HG02970 (cell line): ENCODE measurements around the gene RUSC1.
A peak's percentile ranks its signal among the peaks of the same experiment; 100 is the strongest.

Experiments used
- ATAC-seq: cut with Tn5 transposase; IDR thresholded peaks from one replicate; pipeline ENCODE4 v1.9.1; 2021; ENCODE audit warnings: mild to moderate bottlenecking, moderate library complexity, moderate number of reproducible peaks; ENCODE audit not compliant: unreplicated experiment, low FRiP score

RUSC1 gene

DNA sequence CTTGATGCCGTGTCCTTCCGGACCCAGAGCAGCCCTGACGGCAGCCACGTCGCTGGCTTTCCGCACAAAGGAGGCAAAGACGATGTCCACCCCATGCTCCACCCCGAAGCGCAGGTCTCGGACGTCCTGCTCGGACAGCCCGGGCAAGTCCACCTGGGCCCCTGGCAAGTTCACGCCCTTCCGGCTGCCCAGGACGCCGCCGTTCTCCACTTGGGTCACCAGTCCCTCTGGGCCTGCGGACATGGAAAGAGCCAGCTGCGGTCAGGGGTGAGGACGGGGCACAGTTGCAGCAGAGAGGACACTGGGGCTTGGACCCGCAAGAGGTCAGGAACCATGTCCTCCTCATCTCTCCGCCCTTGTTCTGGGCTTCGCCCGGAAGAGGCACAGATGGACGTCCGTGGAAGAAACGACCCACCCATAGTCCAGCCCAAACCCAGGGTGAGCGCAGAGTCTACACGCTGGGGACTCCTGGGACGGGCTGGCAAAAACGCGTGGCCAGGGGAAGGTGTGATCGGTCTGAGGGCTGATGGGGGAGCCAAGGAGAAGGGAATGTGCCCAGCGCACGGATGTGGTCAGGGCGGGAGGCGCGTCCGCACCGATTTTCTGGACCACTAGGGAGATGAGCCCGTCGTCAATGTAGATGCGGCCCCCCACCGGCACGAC is 26.0 kb upstream of the RUSC1 start:
- ATAC-seq, result no peak

DNA sequence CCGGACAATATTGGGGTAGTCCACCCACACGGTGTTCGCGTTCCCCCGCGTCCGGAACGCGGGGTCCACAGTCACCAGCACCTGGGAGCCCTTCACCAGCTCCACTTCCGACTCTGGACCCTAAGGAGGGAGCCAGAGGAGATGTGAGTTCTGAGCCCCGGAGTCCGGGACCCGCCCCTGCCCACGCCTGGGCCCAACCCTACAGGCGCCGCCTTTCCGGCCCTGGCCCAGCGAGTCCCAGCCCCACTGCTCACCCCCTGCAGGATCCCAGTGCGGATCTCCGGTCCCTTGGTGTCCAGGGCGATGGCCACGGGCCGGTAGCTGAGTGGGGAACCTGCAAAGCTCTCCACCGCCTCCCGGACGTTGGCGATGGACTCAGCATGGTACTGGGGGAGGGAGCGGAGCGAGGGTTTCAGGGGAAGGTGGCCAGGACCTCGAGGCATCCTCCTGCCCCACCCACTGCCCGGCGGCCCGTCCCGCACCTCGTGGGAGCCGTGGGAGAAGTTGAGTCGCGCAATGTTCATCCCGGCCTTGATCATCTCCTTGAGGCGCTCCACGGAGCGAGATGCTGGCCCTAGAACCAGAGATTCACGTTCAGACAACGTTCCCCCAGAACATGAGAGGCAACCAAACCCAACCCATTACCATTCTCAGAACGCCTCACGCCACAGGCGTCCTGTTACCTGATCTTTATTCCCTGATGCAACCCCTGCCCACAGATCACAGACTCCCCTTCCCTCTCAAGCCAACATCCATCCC is 25.3 kb upstream of the RUSC1 start:
- ATAC-seq, result no peak

DNA sequence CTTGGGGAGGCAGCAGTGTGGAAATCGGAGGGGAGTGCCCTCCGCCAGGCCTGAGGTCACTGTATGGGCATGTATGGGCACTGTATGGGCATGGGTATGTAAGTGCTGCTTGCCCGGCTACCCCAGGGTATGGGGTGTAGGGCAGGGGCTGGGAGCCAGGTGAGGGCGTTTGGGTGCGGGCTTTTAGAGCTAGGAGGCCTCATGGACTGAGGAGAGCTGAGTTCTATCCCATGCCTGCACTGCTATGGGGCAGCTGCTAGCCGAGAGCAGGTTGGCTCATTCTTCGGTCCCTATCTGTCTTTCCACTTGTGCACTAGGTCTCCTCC is 24.8 kb upstream of the RUSC1 start:
- ATAC-seq, result no peak

DNA sequence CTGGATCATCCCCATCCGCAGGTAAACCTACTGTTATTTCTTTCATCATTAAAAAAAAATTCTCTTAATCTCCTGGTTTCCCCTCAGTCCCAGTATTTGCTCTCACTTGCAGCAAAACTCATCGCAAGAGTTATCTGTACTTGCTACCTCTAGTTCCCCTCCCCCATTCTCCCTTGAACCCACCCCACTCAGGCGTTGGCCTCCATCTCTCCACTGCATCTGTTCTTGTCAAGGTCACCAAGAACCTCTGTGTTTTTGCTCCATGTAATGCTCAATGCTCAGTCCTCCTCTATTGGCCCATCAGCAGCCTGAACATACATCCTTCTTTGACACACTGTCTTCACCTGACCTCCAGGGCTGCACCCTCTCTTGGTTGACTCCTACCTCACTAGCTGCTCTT is 24.0 kb upstream of the RUSC1 start:
- ATAC-seq, result no peak

DNA sequence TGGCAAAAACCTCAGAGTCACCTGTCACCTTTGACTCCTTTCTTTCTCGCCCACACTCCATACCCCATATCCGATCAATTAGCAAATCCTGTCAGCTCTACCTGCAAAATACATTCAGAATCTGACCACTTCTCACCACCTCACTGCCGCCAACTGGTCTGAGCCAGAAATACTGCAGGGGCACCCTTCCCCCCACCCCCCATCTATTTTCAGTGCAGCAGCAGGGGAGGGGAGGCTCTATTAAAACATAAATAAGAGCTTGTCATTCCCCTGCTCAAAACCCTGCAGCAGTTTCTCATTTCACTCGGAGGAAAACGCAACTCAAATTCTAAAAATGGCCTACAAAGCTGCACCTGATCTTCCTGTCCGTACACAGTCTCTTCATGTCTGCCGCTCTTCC is 23.3 kb upstream of the RUSC1 start:
- no peak for ATAC-seq

DNA sequence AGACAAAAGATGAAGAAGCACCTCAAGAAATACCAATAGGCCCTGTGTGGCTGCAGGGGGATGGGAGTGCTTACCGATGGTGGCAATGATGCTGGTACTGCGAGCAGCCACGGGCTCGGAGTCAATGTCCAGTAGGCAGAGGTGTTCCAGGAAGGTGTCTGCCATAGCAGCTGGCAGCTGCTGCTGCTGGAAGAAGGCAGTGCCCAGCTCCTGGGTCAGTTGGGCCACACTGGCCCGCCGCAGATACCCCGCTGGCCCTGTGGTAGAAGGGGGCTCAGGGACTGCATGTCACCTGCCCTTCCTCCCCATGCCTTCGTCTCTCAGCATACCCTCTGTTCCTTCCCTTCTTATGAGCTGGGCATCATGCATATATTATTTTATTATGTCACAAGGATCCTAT is 20.7 kb upstream of the RUSC1 start:
- no peak for ATAC-seq

DNA sequence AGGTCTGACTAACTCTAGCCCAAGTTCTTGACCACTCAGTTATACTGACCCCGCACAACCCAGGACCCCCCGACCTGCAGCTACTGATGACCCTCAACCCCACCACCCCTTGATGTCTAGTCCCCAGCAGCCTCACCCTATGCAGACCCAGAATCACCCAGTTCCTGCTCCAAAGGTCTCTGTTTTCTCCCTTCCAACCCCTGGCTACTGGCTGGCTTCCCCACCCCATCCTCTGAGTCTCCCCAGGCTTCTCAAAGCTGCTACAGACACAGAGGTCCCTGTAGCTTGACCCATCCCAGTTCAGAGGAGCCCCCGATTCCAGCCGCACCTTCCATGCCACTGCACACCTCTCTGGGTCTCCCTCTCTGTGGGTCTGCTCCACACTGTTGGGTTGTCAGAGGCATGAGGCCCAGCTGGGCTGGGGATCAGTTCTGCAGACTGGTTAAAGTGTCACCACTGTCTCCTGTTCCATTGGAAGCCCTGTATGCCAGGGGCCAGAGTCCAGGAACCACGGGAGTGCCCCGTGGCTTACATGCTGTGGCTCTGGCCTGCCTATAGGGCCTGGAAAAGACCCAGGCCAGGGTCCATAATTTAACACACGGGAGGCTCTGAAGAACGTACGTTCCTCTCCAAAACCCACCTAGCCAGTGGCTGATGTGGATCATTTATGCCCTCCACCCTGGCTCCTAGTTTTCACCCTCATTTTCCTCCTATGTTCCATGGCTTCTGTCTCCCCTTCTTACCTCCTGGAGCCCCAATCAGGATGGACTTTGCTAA is 20.0 kb upstream of the RUSC1 start:
- no peak for ATAC-seq

DNA sequence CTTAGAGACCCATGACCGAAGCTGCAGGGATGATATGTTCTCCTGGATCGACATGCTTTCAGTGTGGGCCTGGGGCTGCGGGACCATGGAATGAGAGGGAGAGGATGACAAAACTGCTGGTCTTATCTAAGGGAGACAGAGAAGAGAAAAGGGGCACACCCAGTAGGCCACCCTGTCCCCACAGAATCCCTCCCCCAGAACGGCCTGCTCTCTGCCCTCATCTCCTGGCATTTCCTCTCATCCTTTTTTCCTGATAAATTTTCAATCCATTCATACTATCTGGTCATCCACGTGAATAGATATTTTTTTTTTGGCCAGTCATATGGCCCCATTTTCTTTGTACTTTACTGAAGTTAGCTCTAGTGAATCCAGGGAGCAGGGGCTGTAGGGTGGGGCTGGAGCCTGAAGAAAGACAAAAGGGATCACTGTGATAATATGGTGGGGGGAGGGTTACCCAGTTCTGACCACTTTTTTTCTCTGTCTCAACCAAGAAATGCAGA is 19.3 kb upstream of the RUSC1 start, which contains the start of gene PKLR:
Gene PKLR, minus strand, starts transcription at position 97 of the 500 bp plus-strand sequence. Its CDS starts 43 bp downstream, at position 54.
- no peak for ATAC-seq

DNA sequence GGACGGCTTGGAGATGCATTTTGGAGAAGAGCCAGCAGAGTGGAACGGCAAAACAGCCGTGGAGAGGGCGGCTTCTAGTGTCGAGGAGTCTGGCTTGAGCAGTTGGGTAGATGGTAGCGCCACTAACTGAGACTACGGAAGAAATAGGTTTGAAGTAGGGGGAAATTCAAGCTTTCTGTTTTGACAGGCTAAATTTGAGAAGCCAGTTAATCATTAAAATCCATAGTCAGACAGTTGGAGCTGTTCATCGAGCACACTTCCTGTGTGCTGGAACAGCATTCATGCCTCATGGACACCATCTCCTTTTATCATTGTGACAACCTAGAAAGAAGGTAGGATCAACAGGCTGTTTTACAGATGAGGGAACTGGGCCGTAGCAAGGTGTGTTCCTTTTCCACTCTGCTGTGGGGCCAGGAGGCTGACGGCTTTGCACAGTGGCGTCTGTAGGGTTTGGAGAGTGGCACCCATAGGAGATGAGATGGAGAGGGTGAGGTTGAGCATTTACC is 16.1 kb upstream of the RUSC1 start:
- no peak for ATAC-seq

DNA sequence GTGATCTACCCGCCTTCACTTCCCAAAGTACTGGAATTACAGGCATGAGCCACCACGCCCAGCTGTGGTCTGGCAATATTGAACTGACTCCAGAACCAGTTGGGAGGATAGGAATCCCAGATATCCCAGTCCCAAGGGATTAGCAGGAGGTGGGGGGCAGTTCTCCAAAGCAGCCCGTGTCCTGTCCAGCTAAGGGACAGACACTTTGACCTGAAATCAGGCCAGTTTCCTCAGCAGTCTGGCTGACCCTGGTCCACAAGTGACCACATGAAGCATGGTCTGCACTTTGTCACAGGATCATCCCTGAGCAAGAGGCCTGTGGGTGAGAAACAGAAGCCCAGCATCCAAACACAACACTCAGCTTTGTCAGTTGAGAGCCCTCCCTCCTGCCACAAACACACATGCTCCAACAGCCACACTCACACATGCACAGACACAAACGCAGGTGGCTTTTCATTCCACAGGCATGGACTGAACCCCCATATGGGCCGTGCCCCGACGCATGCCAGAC is 14.8 kb upstream of the RUSC1 start:
- no peak for ATAC-seq

DNA sequence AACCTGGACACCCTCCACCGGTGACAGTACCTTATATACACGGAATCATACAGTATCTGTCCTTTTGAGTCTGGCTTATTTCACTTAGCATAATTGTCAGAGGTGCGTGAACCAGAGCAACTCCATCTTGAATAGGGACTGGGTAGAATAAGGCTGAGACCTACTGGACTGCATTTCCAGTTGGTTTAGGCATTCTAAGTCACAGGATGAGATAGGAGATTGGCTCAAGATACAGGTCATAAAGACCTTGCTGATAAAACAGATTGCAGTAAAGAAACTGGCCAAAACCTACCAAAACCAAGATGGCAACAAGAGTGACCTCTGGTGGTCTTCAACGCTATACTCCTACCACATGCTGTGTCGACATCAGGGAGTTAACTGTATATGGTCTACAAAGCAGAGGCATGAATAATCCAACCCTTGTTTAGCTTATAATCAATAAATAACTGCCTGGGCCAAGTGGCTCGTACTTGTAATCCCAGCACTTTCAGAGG is 13.4 kb upstream of the RUSC1 start:
- ATAC-seq, result no peak

DNA sequence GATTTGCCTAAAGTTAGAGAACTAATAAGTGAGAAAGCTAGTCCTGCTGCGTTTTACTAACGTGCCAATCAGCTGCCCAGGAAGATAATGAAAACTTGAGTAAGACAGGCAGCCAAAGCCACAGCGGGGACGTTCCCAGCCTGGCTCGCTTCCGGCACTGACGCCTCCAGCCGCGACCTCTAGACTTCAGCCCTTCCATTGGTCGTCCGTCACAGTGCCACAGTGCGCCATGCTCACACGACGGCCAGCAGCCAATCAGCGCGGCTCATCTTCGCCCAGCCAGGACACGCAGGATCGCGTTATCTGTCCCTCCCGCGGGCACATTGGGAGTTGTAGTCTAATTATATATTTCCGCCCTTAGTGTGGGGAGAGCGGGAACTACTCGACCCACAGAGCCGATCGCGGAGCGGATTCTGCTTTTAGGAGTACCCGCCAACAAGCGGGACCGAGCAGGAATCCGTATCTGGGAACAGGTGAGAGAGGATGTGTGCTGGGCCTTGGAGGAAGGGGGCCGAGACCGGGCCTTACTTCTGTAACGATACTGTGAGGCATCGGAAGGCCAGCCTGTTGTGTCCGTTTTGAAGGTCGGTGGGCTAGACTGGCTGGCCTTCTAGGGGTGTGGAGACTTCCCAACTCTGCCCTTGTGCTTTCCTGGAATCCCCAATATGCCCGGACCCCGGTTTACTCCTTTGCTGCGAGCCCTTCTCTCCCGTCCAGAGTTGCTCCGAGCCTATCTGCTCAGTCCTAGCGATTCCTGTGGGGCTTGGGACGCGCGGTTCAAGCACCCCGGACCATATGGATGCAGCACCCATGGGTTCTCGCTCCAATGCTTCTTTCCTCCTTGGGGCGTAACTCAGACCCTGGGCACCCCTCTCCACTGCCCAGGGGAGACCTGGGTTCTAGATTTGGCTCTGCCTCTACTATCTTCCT is 11.9 kb upstream of the RUSC1 start, which contains the start of gene FDPS:
Gene FDPS, plus strand, starts transcription at position 374 of the 930 bp plus-strand sequence. CDS start 924 bp downstream, outside the sequence.
- ATAC-seq, result peak; percentile 87

DNA sequence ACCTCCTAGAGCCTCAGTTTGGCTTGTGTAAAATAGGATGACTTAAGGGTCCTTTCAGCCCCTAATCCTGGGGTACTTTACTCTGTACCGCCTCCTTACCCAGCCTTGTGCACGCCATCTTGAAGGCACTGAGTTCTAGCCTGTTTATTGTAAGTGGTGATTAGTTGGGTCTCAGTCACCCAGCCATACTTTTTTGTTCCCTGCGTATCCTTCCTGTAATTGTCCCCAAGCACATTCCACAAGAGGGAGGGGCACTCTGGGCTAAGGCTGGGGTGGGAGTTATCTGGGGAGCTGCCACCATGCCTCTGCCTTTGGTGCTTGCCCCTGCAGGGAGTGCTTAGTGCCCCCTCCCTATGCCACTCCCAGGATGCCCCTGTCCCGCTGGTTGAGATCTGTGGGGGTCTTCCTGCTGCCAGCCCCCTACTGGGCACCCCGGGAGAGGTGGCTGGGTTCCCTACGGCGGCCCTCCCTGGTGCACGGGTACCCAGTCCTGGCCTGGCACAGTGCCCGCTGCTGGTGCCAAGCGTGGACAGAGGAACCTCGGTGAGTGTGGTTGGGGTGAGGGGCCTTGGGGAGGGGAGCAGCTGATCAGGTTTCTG is 11.2 kb upstream of the RUSC1 start:
- ATAC-seq, result no peak

DNA sequence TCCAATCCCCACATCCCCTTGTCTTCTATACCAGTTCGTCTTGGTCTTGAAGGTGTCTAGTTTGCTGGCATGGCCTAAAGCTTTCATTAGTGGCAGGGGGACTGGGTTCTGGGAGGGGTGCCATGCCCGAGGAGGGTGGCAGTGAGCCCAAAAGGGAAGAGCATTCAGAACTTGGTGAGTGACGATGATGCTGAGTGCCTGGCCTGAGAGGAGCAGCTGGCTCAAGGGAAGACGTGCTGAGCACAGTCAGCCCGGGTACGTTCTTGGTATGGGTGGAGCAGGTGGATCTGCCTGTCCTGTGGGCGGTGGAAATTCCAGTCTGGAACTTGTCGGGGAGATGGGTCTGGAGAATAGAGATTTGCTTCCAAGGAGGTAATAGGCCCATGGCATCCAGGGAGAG is 7.4 kb upstream of the RUSC1 start:
- ATAC-seq, result no peak

DNA sequence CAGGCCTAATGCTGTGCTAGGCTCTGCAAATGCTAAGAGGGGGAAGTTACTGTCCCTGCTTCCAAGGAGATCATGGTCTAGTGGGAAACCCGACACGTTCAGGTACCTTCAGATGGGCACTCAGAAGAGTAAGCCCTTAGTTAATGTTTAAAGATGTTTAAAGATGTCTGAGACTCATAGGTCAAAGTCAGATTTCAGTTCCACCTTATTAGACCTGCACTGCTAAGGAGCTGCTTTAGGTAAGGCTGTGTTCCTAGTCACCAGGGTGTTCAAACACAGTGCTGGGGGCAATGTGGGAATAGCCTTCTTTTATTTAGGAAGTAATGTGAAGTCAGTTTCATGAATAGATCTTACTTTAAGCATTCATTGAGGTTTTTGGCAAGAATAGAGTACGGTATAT is 3.8 kb upstream of the RUSC1 start:
- ATAC-seq, result no peak

DNA sequence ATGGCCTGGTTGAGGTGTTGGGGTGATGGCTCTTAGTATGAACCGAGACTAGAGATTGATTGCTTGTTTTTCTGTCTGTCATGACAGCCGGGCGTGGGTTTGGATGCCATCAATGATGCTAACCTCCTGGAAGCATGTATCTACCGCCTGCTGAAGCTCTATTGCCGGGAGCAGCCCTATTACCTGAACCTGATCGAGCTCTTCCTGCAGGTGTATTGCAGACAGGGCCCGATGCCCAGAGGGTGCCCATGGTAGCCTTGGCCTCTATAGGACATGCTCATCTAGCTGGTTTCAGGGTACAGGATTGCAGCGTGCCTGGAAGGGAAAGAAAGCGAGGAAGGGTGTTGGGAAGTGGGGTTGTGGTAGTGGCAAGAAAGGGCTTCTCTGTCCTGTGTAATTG is 2.6 kb upstream of the RUSC1 start:
- ATAC-seq, result no peak

DNA sequence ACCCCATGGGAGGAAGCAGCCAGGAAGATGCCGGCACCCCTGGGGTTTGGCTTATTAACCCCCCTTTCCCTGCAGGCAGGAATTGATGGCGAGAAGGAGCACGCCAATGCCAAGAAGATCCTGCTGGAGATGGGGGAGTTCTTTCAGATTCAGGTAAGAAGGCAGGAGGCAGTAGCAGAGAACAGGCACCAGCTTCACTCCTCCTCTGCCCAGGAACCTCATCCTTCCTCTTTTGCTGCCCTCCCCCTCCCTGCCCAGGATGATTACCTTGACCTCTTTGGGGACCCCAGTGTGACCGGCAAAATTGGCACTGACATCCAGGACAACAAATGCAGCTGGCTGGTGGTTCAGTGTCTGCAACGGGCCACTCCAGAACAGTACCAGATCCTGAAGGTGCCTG is 1.2 kb upstream of the RUSC1 start:
- no peak for ATAC-seq

DNA sequence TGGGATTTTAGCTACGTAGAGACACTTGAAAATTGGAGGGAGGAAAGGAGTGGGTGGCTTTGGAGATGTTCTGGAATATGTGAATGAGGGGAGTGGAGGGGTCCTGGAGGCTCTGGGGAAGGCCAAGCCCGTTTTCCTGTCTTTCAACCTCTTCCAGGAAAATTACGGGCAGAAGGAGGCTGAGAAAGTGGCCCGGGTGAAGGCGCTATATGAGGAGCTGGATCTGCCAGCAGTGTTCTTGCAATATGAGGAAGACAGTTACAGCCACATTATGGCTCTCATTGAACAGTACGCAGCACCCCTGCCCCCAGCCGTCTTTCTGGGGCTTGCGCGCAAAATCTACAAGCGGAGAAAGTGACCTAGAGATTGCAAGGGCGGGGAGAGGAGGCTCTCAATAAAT is 442 bp upstream of the RUSC1 start:
- ATAC-seq, result no peak
